ENCODE measurements around the gene ST8SIA1. TPM values are rescaled to one million over a fixed set of nuclear protein-coding genes. Genes with fewer than 3 reads are reported as not detected.
"Not testable (repeated sequence)": the region's sequence is repeated elsewhere in the genome, so short reads cannot be mapped to it uniquely, and the experiment has no call there.

ST8SIA1 gene
- polyA plus RNA-seq, 3 donors = 0.10 to 8.9 (median 1.2) TPM

GRCh38 chr12:22215467-22216253 is 118.8 kb downstream of the ST8SIA1 start:
- 92 to 96% (median 93%) methylated on average over 4 of the region's 4 CpGs for WGBS, 3 donors
- no peak overlapping the region for H3K27ac ChIP-seq (ENCODE audit: low read depth, low read length)

- WGBS, 3 donors = 91 to 96% (median 96%) methylated on average over 2 of the region's 2 CpGs
- no peak overlapping the region for H3K27ac ChIP-seq (ENCODE audit: low read depth, low read length)
These were observed 123.4 kb downstream of the ST8SIA1 start for GRCh38 chr12:22211128-22211527.

GRCh38 chr12:22209422-22209821 is 125.1 kb downstream of the ST8SIA1 start:
- no peak overlapping the region for H3K27ac ChIP-seq (ENCODE audit: low read depth, low read length)

GRCh38 chr12:22206111-22206728 is 128.3 kb downstream of the ST8SIA1 start:
- H3K27ac ChIP-seq (ENCODE audit: low read depth, low read length) = no peak overlapping the region
- WGBS, 3 donors = 89 to 94% (median 93%) methylated on average over 6 of the region's 6 CpGs

GRCh38 chr12:22204391-22204790 is 130.1 kb downstream of the ST8SIA1 start:
- no peak overlapping the region for H3K27ac ChIP-seq (ENCODE audit: low read depth, low read length)
- WGBS, 3 donors = 72 to 93% (median 89%) methylated on average over 1 of the region's 1 CpG

- no peak overlapping the region for H3K27ac ChIP-seq (ENCODE audit: low read depth, low read length)
- 74 to 89% (median 87%) methylated on average over 5 of the region's 5 CpGs for WGBS, 3 donors
These were observed 131.7 kb downstream of the ST8SIA1 start for GRCh38 chr12:22202847-22203246.

- no peak overlapping the region for H3K27ac ChIP-seq (ENCODE audit: low read depth, low read length)
- WGBS, 3 donors = 70 to 84% (median 78%) methylated on average over 3 of the region's 3 CpGs
These were observed 133.4 kb downstream of the ST8SIA1 start for GRCh38 chr12:22201101-22201500.

GRCh38 chr12:22196236-22196635 is 138.3 kb downstream of the ST8SIA1 start:
- WGBS, 3 donors = 69 to 83% (median 77%) methylated on average over 1 of the region's 1 CpG
- H3K27ac ChIP-seq (ENCODE audit: low read depth, low read length) = no peak overlapping the region

- WGBS, 3 donors = 17 to 49% (median 42%) methylated on average over 1 of the region's 1 CpG
- no peak overlapping the region for H3K27ac ChIP-seq (ENCODE audit: low read depth, low read length)
These were observed 143.5 kb downstream of the ST8SIA1 start for GRCh38 chr12:22190969-22191368.

GRCh38 chr12:22188431-22188830 is 146.1 kb downstream of the ST8SIA1 start:
- H3K27ac ChIP-seq (ENCODE audit: low read depth, low read length) = no peak overlapping the region
- WGBS, 3 donors = 64 to 76% (median 69%) methylated on average over 3 of the region's 3 CpGs

- 30 to 52% (median 51%) methylated on average over 1 of the region's 1 CpG for WGBS, 3 donors
- H3K27ac ChIP-seq (ENCODE audit: low read depth, low read length) = no peak overlapping the region
These were observed 153.8 kb downstream of the ST8SIA1 start for GRCh38 chr12:22180705-22181104.

- no peak overlapping the region for H3K27ac ChIP-seq (ENCODE audit: low read depth, low read length)
These were observed 161.3 kb downstream of the ST8SIA1 start for GRCh38 chr12:22173177-22173576.

GRCh38 chr12:22172501-22172900 is 162.0 kb downstream of the ST8SIA1 start:
- H3K27ac ChIP-seq (ENCODE audit: low read depth, low read length) = no peak overlapping the region
- WGBS, 3 donors = 61 to 72% (median 61%) methylated on average over 5 of the region's 5 CpGs

GRCh38 chr12:22169376-22169775 is 165.1 kb downstream of the ST8SIA1 start:
- H3K27ac ChIP-seq (ENCODE audit: low read depth, low read length) = no peak overlapping the region

- WGBS, 3 donors = 55 to 83% (median 62%) methylated on average over 4 of the region's 4 CpGs
- H3K27ac ChIP-seq (ENCODE audit: low read depth, low read length) = no peak overlapping the region
These were observed 170.4 kb downstream of the ST8SIA1 start for GRCh38 chr12:22164139-22164538.

GRCh38 chr12:22163594-22163993 is 170.9 kb downstream of the ST8SIA1 start:
- H3K27ac ChIP-seq (ENCODE audit: low read depth, low read length) = no peak overlapping the region
- WGBS, 3 donors = 84 to 86% (median 85%) methylated on average over 3 of the region's 3 CpGs

GRCh38 chr12:22160396-22161003 is 174.0 kb downstream of the ST8SIA1 start:
- WGBS, 3 donors = 21 to 47% (median 29%) methylated on average over 5 of the region's 5 CpGs
- H3K27ac ChIP-seq (ENCODE audit: low read depth, low read length) = no peak overlapping the region

GRCh38 chr12:22149286-22149685 is 185.2 kb downstream of the ST8SIA1 start:
- 33 to 84% (median 82%) methylated on average over 4 of the region's 4 CpGs for WGBS, 3 donors
- H3K27ac ChIP-seq (ENCODE audit: low read depth, low read length) = not testable (repeated sequence)

- H3K27ac ChIP-seq (ENCODE audit: low read depth, low read length) = not testable (repeated sequence)
- WGBS, 3 donors = 45 to 62% (median 51%) methylated on average over 4 of the region's 4 CpGs
These were observed 187.8 kb downstream of the ST8SIA1 start for GRCh38 chr12:22146686-22147085.
